GM13977 (cell line): Measurements from ENCODE around the gene EEF1A2.

Experiments
- DNase-seq: peaks from one replicate; pipeline ENCODE4 v3.0.0; 2012; ENCODE audit warnings: low spot score
- in situ Hi-C: fragments of 300-500 bp; cut with MboI; formaldehyde crosslinking; loops from one replicate; pipeline ENCODE4 v1.12.0; 2022; ENCODE audit warnings: low sequenced_read_pairs, low pct_unique_long_range_greater_than_20kb, mixed read lengths, inconsistent platforms; ENCODE audit not compliant: unreplicated experiment
- TF ChIP-seq, protein P1 (sequence below): IDR thresholded peaks from 2 replicates; pipeline ENCODE4 v1.5.1; 2012; ENCODE audit warnings: mild to moderate bottlenecking, control low read depth; ENCODE audit not compliant: insufficient read depth; ENCODE audit errors: extremely low read depth, missing control alignments

EEF1A2 gene

DNA sequence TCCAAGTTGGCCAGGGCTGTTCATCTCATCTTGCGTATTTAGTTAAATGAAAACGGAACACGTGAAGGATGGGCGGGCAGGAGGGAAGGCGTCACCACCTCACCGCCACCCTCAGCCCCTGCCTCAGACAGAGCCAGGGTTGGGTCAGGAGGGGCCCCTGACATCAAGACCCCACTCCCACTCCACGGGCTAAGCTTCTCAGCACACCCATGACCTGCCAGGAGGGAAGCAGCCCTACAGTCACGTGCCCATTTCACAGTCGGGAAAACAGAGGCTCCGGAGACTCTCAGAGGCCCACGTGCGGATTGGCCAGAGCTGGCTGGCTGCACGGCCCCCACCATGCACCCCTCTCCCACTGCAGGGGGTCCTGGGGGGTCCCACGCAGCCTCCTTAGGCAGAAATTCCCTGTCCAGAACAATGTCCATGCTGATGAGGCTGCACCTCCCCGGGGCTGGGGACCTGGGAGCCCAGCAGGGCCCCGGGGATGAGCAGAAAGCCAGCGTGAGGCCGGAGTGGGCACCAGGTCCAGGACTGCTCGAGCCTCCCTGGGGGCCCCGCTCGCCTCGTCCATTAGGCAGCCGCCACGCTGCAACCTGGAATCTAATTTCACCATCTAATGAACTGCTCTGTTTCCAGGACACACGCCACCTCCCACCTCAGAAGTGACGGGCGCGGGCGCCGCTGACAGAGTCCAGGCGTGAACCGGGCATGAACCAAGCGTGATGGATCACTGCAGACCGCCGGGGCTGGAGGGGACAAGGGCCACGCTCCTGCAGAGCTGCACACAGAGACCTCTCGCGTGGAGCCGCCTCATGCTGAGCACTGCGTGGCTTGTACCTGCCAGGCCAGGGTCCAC lies 42.2 kb downstream of the EEF1A2 start:
- TF ChIP-seq, protein P1, sequence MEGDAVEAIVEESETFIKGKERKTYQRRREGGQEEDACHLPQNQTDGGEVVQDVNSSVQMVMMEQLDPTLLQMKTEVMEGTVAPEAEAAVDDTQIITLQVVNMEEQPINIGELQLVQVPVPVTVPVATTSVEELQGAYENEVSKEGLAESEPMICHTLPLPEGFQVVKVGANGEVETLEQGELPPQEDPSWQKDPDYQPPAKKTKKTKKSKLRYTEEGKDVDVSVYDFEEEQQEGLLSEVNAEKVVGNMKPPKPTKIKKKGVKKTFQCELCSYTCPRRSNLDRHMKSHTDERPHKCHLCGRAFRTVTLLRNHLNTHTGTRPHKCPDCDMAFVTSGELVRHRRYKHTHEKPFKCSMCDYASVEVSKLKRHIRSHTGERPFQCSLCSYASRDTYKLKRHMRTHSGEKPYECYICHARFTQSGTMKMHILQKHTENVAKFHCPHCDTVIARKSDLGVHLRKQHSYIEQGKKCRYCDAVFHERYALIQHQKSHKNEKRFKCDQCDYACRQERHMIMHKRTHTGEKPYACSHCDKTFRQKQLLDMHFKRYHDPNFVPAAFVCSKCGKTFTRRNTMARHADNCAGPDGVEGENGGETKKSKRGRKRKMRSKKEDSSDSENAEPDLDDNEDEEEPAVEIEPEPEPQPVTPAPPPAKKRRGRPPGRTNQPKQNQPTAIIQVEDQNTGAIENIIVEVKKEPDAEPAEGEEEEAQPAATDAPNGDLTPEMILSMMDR = no peak
- in situ Hi-C loops = no loop called here
- DNase-seq = no peak

DNA sequence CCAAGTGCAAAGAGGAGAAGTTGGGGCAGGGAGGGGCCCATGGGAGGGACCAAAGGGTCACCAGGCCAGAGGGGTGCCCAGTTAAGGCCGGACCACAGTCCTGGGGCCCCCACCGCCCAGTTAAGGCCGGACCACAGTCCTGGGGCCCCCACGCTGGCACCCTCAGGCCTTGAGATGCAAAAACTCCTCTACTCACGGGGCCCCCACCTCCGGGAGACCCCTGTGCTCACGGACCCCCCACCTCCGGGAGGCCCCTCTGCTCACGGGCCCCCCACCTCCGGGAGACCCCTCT lies 43.4 kb downstream of the EEF1A2 start:
- TF ChIP-seq, protein P1 = no peak
- in situ Hi-C loops = no loop called here
- no peak for DNase-seq

DNA sequence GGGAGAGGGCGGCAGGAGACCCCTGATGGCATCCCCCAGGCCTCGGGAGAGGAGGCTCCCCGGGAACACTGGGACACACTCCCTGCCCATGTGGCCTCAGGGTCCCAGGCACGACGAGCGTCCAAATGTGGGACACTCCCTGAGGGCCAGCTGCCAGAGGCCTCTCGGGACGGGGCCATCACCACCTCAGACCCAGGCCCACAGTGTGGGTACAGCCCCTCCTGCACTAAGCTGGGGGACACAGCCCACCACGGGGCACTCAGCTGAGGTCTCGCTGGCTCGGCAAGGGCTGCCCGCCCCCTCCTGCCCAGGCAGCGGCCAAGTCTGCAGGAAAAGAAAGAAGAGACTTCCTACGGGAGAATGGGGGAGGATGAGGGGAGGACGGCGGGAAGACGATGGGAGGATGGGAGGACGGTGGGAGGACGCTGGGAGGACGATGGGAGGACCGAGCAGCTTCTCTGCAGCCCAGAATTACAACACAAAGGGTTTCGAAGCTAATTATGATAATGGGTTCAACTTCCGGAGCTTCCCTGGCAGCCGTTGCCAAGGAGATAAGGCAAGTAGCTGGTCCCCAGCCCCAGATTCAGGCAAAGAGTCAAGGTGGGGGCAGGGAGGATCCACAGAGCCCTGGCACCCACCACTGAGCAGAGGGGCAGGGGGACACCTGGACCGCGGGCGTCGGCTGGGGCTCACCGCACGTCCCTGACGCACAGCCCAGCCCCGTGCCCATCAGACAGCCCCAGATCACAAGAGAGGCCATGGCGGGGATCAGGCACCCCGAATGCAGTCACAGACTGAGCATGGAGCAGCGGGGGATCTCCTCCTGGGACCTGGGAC lies 43.9 kb downstream of the EEF1A2 start:
- no peak for DNase-seq
- in situ Hi-C loops = no loop called here

DNA sequence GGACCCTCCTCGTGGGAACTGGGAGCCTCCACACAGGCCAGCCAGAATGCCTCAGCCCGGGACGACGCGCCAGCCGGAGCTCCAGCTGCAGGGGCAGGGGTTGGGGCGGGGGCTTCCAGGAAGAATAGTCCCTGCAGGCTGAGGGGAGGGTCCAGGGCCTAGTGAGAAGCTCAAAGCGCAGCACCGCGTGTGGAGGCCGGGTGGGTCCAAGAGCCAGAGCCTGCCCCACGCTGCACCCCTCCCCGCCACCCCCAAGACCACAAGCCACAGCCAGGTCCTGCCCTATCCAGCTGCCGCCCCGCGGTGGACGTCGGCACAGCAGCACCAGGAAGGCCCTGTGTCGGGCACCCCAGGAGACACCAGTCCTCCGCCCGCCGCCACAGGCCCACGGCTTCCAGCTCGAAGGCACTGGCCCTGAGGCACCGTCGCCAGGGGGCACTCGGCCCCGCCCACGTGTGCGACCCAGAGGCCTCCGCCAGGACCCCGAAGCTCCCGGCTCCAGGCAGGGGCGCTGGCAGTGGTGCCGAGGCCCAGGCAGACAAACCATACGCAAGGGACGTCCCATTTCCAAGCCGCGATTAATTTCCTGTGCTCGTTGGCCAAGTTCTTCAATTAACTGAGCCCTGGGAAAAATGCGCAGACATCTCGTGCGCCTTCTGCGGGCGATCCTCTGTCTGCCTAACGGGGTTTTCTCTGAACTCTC lies 45.9 kb downstream of the EEF1A2 start:
- peak; percentile 66 for DNase-seq
- in situ Hi-C loops = no loop called here
- TF ChIP-seq, protein P1 = peak; percentile 21

More for the DNA sequence above, 43.9 kb downstream of the EEF1A2 start:
- TF ChIP-seq, protein P1 = no peak

DNA sequence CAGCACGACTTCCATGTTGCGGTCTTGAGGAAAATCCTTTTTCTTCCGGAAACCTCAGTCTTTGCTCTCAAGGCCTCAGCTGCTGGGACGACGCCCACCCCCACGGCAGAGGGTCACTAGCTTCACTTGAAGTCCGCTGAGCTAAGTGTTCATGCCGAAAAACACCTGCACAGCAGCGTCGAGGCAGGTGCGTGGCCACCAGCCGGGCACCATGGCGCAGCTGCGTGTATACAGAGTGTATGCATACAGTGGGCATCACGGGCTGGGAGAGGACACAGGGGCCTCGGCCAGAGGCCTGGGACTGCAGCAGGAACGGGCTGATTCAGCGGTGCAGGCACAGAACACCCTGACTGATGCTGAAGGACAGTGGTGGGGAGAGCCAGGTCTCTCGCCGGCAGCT lies 46.5 kb downstream of the EEF1A2 start:
- no peak for DNase-seq
- in situ Hi-C loops = no loop called here
- TF ChIP-seq, protein P1 = no peak

DNA sequence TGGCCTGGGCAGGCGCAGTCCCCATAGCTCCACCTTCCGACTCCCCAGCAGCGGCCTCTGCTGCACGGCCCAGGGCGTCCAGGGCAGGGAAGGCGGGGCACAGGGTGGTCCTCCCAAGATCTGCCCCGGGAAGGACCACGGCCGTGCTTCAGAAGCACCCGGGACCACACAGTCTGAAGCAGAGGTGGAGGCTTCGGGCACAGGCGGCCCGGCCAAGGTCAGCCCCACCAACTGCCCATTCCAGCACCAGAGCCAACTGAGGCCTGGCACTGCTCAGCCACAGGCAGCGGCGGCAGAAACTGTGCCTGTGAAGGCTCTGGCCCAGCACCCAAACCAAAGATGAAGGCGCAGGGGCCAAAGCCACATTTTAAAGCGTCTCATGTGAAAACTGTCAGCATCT lies 47.1 kb downstream of the EEF1A2 start:
- in situ Hi-C loops = no loop called here
- TF ChIP-seq, protein P1 = no peak
- DNase-seq = no peak
